IMR-90 (cell line): ENCODE measurements around the gene BEGAIN. TPM values are rescaled to one million over a fixed set of nuclear protein-coding genes. Genes with fewer than 3 reads are reported as not detected.

Experiments used
- ATAC-seq: fragments of 200-7000 bp; cut with Tn5 transposase; 2 replicates; pipeline ENCODE4 v1.9.1; 2020; ENCODE audit warnings: low read depth, mild to moderate bottlenecking, moderate library complexity
- BruUV-seq: library from RNA; stranded (reverse); fragments of 400-500 nt; replicated peaks from 2 replicates; lab custom pipeline; 2021; lab: Mats Ljungman, UMichigan
- CTCF ChIA-PET: fragments of 300-600 bp; formaldehyde crosslinking; extraction: SDS; loops from one replicate; lab custom pipeline; 2021; ENCODE audit warnings: antibody characterized with exemption; lab: Yijun Ruan, JAX
- POLR2A ChIA-PET: fragments of 300-600 bp; sonication (Branson Sonifier 250); formaldehyde crosslinking; loops from one replicate; lab custom pipeline; 2022; ENCODE audit warnings: antibody characterized with exemption; ENCODE audit not compliant: unreplicated experiment; lab: Charles Lee
- DNase-seq: peaks from one replicate; pipeline ENCODE4 v3.0.0; 2013
- H2AFZ ChIP-seq: replicated peaks from 2 replicates; pipeline ENCODE3; 2013; ENCODE audit warnings: low read length, mild to moderate bottlenecking; ENCODE audit not compliant: poor library complexity
- H2AK5ac ChIP-seq: 2 replicates; pipeline ENCODE4 v1.6.1; 2013; ENCODE audit warnings: low read depth, low read length, inconsistent platforms
- H2AK9ac ChIP-seq: replicated peaks from 2 replicates; pipeline ENCODE3; 2013; ENCODE audit warnings: mild to moderate bottlenecking, low read depth, low read length, moderate library complexity; ENCODE audit not compliant: poor library complexity
- H2BK120ac ChIP-seq: 2 replicates; pipeline ENCODE4 v1.6.1; 2013; ENCODE audit warnings: low read depth, low read length, inconsistent platforms
- H2BK15ac ChIP-seq: 3 replicates; pipeline ENCODE4 v1.6.1; 2013; ENCODE audit warnings: low read depth, low read length, inconsistent platforms
- H2BK20ac ChIP-seq: 2 replicates; pipeline ENCODE4 v1.6.1; 2013; ENCODE audit warnings: low read depth, mild to moderate bottlenecking, inconsistent platforms, low read length, moderate library complexity
- H2BK5ac ChIP-seq: 2 replicates; pipeline ENCODE4 v1.6.1; 2013; ENCODE audit warnings: mild to moderate bottlenecking, low read depth, low read length, inconsistent platforms; ENCODE audit not compliant: poor library complexity, severe bottlenecking
- H3K14ac ChIP-seq: replicated peaks from 2 replicates; pipeline ENCODE4 v1.6.1; 2013; ENCODE audit warnings: low read depth, low read length, inconsistent platforms
- H3K18ac ChIP-seq: 2 replicates; pipeline ENCODE4 v1.6.1; 2013; ENCODE audit warnings: low read depth, low read length, control low read depth
- H3K23ac ChIP-seq: 2 replicates; pipeline ENCODE4 v1.6.1; 2013; ENCODE audit warnings: low read depth, low read length, inconsistent platforms
- H3K27ac ChIP-seq: 2 replicates; pipeline ENCODE4 v1.5.1; 2013; ENCODE audit warnings: mild to moderate bottlenecking, control low read depth, low read length; ENCODE audit not compliant: insufficient read depth
- H3K27me3 ChIP-seq: 2 replicates; pipeline ENCODE4 v1.6.1; 2013; ENCODE audit warnings: low read length; ENCODE audit not compliant: control insufficient read depth, insufficient read depth
- H3K36me3 ChIP-seq: 2 replicates; pipeline ENCODE4 v1.6.1; 2013; ENCODE audit warnings: low read length, mixed read lengths; ENCODE audit not compliant: control insufficient read depth, insufficient read depth
- H3K4ac ChIP-seq: 2 replicates; pipeline ENCODE4 v1.6.1; 2013; ENCODE audit warnings: low read depth, low read length, inconsistent platforms
- H3K4me1 ChIP-seq: 2 replicates; pipeline ENCODE4 v1.6.1; 2013; ENCODE audit warnings: low read length, mixed read lengths; ENCODE audit not compliant: control insufficient read depth, insufficient read depth
- H3K4me2 ChIP-seq: 2 replicates; pipeline ENCODE4 v1.6.1; 2013; ENCODE audit warnings: low read depth, mild to moderate bottlenecking, control low read depth, low read length, moderate library complexity
- H3K4me3 ChIP-seq: 2 replicates; pipeline ENCODE4 v1.5.1; 2013; ENCODE audit warnings: low read depth, mild to moderate bottlenecking, control low read depth, low read length, moderate library complexity; ENCODE audit not compliant: insufficient read depth
- H3K56ac ChIP-seq: 2 replicates; pipeline ENCODE4 v1.6.1; 2013; ENCODE audit warnings: low read length, inconsistent platforms; ENCODE audit not compliant: insufficient read depth; ENCODE audit errors: extremely low read depth
- H3K79me1 ChIP-seq, 2 experiments: 2 replicates each; pipeline ENCODE4 v1.6.1; 2013; ENCODE audit warnings: low read length in 2 of 2, inconsistent platforms in 1 of 2, low read depth in 1 of 2
- H3K9ac ChIP-seq: 2 replicates; pipeline ENCODE4 v1.6.1; 2013; ENCODE audit warnings: low read depth, low read length, control low read depth
- H3K9me1 ChIP-seq: 2 replicates; pipeline ENCODE4 v1.6.1; 2013; ENCODE audit warnings: low read length, inconsistent platforms; ENCODE audit not compliant: insufficient read depth
- H3K9me3 ChIP-seq: 2 replicates; pipeline ENCODE4 v1.6.1; 2013; ENCODE audit warnings: low read length; ENCODE audit not compliant: control insufficient read depth, insufficient read depth
- H4K20me1 ChIP-seq: 2 replicates; pipeline ENCODE4 v1.6.1; 2013; ENCODE audit warnings: low read length, inconsistent platforms; ENCODE audit not compliant: insufficient read depth
- H4K5ac ChIP-seq: 2 replicates; pipeline ENCODE4 v1.6.1; 2013; ENCODE audit warnings: mild to moderate bottlenecking, low read depth, low read length, control low read depth
- H4K8ac ChIP-seq, 2 experiments: 2 replicates each; pipeline ENCODE4 v1.6.1; 2013; ENCODE audit warnings: low read depth in 2 of 2, low read length in 2 of 2, control low read depth in 1 of 2, inconsistent platforms in 1 of 2
- H4K91ac ChIP-seq: 2 replicates; pipeline ENCODE4 v1.6.1; 2013; ENCODE audit warnings: low read depth, low read length, inconsistent platforms; ENCODE audit not compliant: insufficient read depth
- BHLHE40 ChIP-seq: fragments of 150-350 bp; IDR thresholded peaks from 2 replicates; pipeline ENCODE4 v1.6.1; 2016; ENCODE audit warnings: mild to moderate bottlenecking, low read depth, low read length
- CEBPB ChIP-seq: IDR thresholded peaks from 2 replicates; pipeline ENCODE4 v1.6.1; 2012; ENCODE audit warnings: low read depth, low read length, improper control_type of control experiment
- CTCF ChIP-seq: conservative IDR thresholded peaks from 2 replicates; pipeline ENCODE4 v1.5.1; 2012; ENCODE audit warnings: mild to moderate bottlenecking, low read depth, low read length, improper control_type of control experiment
- ELK1 ChIP-seq: fragments of 150-350 bp; IDR thresholded peaks from 2 replicates; pipeline ENCODE4 v1.6.1; 2016; ENCODE audit warnings: low read depth, mild to moderate bottlenecking, low read length, moderate library complexity, borderline replicate concordance
- FOS ChIP-seq: fragments of 150-350 bp; IDR thresholded peaks from 2 replicates; pipeline ENCODE4 v1.6.1; 2016; ENCODE audit warnings: low read depth, low read length
- MAFK ChIP-seq: IDR thresholded peaks from 2 replicates; pipeline ENCODE4 v1.6.1; 2012; ENCODE audit warnings: low read depth, low read length, improper control_type of control experiment
- MAZ ChIP-seq: IDR thresholded peaks from 2 replicates; pipeline ENCODE4 v1.6.1; 2012; ENCODE audit warnings: low read depth, mild to moderate bottlenecking, low read length, improper control_type of control experiment, moderate library complexity, borderline replicate concordance
- MXI1 ChIP-seq: IDR thresholded peaks from 2 replicates; pipeline ENCODE4 v1.6.1; 2012; ENCODE audit warnings: low read depth, mild to moderate bottlenecking, low read length, moderate library complexity, borderline replicate concordance
- NFE2L2 ChIP-seq: fragments of 150-350 bp; IDR thresholded peaks from 2 replicates; pipeline ENCODE4 v1.6.1; 2016; ENCODE audit warnings: low read depth, mild to moderate bottlenecking, low read length
- POLR2A ChIP-seq: IDR thresholded peaks from 2 replicates; pipeline ENCODE4 v1.6.1; 2012; ENCODE audit warnings: mild to moderate bottlenecking, low read depth, low read length
- RAD21 ChIP-seq: IDR thresholded peaks from 2 replicates; pipeline ENCODE4 v1.6.1; 2012; ENCODE audit warnings: low read length, improper control_type of control experiment
- RCOR1 ChIP-seq: IDR thresholded peaks from 2 replicates; pipeline ENCODE4 v1.6.1; 2012; ENCODE audit warnings: mild to moderate bottlenecking, low read length, improper control_type of control experiment; ENCODE audit not compliant: insufficient replicate concordance
- SMC3 ChIP-seq: fragments of 150-350 bp; IDR thresholded peaks from 2 replicates; pipeline ENCODE4 v1.6.1; 2016; ENCODE audit warnings: low read depth, mild to moderate bottlenecking, antibody characterized with exemption, low read length, moderate library complexity
- USF2 ChIP-seq: fragments of 150-350 bp; IDR thresholded peaks from 2 replicates; pipeline ENCODE4 v1.6.1; 2017; ENCODE audit warnings: mild to moderate bottlenecking, antibody characterized with exemption, low read length, low read depth
- WGBS, 2 experiments: methylation state at CpG; one replicate each; pipeline versions ENCODE4 v1.1.5 to v1.1.7; 2013; ENCODE audit warnings: missing lambda C conversion rate in 2 of 2; ENCODE audit not compliant: insufficient read length in 1 of 2; ENCODE audit errors: extremely low coverage in 2 of 2; 5-methylcytosine and 5-hydroxymethylcytosine counted together
- dilution Hi-C: fragments of 300-500 bp; cut with HindIII; formaldehyde crosslinking; loops from one replicate; pipeline ENCODE4 v1.14.3; 2018; ENCODE audit warnings: low sequenced_read_pairs; ENCODE audit not compliant: unreplicated experiment
- in situ Hi-C: fragments of 300-500 bp; cut with MboI; formaldehyde crosslinking; loops from 3 replicates; pipeline ENCODE4 v1.14.3; 2019; ENCODE audit warnings: low sequenced_read_pairs, inconsistent platforms, mixed read lengths
- intact Hi-C: fragments of 100-400 bp; cut with micrococcal nuclease; formaldehyde crosslinking; loops from 2 replicates; pipeline ENCODE4 v1.10.0; 2022
- polyA plus RNA-seq, 3 experiments: library from polyadenylated mRNA; depleted of rRNA; stranded (reverse); fragments of >200 nt; gene quantifications; 2 replicates each; pipeline ENCODE4 v1.2.3, GENCODE V29; 2012; ENCODE audit warnings: low replicate concordance in 1 of 3
- total RNA-seq: library from RNA; depleted of rRNA; stranded (reverse); fragments of >200 nt; gene quantifications from 2 replicates; pipeline ENCODE4 v1.2.3, GENCODE V29; 2012

Gene BEGAIN
- total and polyA plus RNA-seq, 2 of the 4 experiments (the other 2 are of a cell fraction), result 0.18 to 0.99 TPM

- POLR2A ChIA-PET, result no interaction called here
- no peak overlapping the region for H3K4ac ChIP-seq
Measured at GRCh38 chr14:100588671-100589070, 1.5 kb upstream of the BEGAIN start.

More at GRCh38 chr14:100588671-100589070, 1.5 kb upstream of the BEGAIN start:
- Histone ChIP-seq H4K8ac (no peak overlapping the region), H2BK15ac (no peak overlapping the region), H3K4me3 (no peak overlapping the region), H3K56ac (no peak overlapping the region), H3K79me1 (no peaks in the 10 kb centered on the region), H2AFZ (no peak overlapping the region), H2BK5ac (no peak overlapping the region), H3K27me3 (peaks cover 72% of the 10 kb centered on the region), H4K5ac (no peak overlapping the region), H3K4me2 (no peak overlapping the region), H4K91ac (no peak overlapping the region), H3K9me3 (no peaks in the 10 kb centered on the region), H3K27ac (no peak overlapping the region), H2BK120ac (no peak overlapping the region), H2BK20ac (no peak overlapping the region), H3K9me1 (no peaks in the 10 kb centered on the region), H2AK9ac (no peak overlapping the region), H3K36me3 (no peaks in the 10 kb centered on the region), H4K20me1 (no peaks in the 10 kb centered on the region; the same call in 1 of the 2 replicates), H3K4me1 (no peaks in the 10 kb centered on the region), H3K23ac (no peak overlapping the region), H3K18ac (no peak overlapping the region), H2AK5ac (no peak overlapping the region), H3K14ac (no peak overlapping the region), H3K9ac (no peak overlapping the region)
- dilution Hi-C loops, result no loop called here
- DNase-seq, result no peak
- no peak for ATAC-seq
- in situ Hi-C loops, result no loop called here
- intact Hi-C loops, result no loop called here
- CTCF ChIA-PET, result no interaction called here
- no TSS peak for BruUV-seq
- TF ChIP-seq RCOR1 (no peak), NFE2L2 (no peak), POLR2A (no peak), BHLHE40 (no peak), MAZ (no peak), MXI1 (no peak), USF2 (no peak), ELK1 (no peak), MAFK (no peak), RAD21 (no peak), SMC3 (no peak), FOS (no peak), CTCF (no peak), CEBPB (no peak)
- 37% methylated on average over 2 of the region's 10 CpGs; no CpG with 5 or more reads in 1 of the 2 experiments for WGBS, 2 experiments
